Inferior parietal cortex (tissue), 1 donor: ENCODE data around the gene ADSL.
"Not testable (repeated sequence)": the region's sequence is repeated elsewhere in the genome, so short reads cannot be mapped to it uniquely, and the experiment has no call there.

Experiments
- DNase-seq: peaks from one replicate; pipeline ENCODE4 v3.0.0-alpha.2; 2016; ENCODE audit errors: extremely low spot score

The ADSL gene

GRCh38 chr22:40368016-40368415, 21.7 kb downstream of the ADSL start:
- DNase-seq = no peak

DNA sequence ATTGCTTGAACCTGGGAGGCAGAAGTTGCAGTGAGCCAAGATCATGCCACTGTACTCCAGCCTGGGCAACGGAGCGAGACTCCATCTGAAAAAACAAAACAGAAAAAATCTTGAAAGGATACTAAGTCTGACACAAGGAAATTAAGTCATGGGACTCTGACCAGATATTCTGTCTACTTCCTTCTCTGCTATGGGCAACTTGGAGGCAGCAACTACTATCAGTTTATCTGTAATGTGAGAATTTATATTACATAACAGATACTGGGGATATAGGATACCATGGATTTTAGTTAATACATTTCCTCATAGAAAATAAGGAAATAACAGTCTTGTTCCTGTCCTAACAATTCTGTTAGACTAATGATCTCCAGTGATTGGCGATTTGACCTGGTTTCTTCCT, 22.5 kb downstream of the ADSL start:
- DNase-seq = no peak

DNA sequence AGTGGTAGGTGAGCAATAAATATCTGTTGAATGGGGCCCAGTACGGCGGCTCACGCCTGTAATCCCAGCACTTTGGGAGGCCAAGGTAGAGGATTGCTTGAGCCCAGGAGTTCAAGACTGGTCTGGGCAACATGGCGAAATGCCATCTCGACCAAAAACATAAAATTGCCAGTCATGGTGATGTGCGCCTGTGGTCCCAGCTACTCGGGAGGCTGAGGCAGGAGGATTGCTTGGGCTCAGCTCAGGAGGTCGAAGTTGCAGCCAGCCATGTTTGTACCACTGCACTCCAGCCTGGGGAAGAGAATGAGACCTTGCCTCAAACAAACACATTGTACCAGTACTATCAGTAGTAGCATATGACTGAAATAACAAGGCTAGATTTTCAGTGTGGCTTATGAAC, 28.3 kb downstream of the ADSL start:
- DNase-seq = no peak

- DNase-seq = no peak
These were observed 29.8 kb downstream of the ADSL start for GRCh38 chr22:40376149-40376548.

DNA sequence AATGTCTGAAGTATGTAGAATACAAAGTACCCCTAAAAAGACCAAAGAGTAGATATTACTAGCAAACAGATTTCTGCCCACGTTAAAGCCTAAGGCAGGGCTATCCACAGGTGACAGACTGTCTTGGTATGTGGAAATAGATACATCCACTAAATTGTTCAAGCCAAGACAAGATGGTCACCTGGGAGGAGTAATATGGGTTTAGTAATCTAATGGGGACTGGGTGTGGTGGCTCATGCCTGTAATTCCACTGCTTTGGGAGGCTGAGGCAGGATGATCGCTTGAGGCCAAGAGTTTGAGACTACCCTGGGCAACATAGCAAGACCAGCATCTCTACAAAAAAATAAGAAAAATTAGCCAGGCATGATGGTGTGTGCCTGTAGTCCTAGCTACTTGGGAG, 31.6 kb downstream of the ADSL start:
- no peak for DNase-seq

- DNase-seq = not testable (repeated sequence)
These were observed 32.1 kb downstream of the ADSL start for GRCh38 chr22:40378448-40378847.

GRCh38 chr22:40381461-40381860, 35.2 kb downstream of the ADSL start:
- DNase-seq = no peak

GRCh38 chr22:40383905-40384304, 37.6 kb downstream of the ADSL start:
- no peak for DNase-seq

DNA sequence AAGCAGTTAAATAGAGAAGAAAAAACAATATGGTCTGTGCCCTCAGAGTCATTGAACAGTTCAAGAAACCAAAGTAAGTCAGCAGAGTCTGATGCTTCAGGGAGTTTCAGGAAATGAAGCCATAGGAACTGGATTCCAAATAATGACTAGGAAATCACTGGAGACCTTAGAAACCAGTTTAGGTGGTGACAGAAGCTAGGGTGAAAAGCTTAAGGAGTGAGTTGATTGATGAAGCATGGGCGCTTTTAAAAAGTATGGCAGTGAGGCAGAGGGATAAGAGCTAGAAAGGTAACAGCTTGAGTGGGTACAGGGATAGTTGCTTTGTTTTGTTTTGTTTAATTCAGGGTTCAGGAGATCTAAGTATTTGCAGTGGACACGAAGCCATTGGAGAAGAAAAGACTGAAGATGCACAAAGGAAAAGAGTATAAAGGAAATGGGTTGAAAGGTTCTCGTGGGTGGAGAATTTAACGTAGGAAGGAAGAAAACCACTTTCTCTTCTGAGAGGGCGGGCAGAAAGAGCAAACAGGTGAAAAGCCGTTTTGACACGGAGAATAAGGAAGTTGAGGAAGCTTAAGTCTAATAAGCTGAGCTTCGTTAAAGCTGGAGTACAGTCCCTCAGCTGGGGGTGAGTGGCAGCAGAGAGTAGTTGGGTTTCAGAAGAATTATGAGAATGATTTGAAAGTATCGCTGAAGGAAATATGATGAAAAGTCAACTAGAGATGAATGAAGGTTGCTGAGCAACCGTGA, 38.9 kb downstream of the ADSL start:
- no peak for DNase-seq

DNA sequence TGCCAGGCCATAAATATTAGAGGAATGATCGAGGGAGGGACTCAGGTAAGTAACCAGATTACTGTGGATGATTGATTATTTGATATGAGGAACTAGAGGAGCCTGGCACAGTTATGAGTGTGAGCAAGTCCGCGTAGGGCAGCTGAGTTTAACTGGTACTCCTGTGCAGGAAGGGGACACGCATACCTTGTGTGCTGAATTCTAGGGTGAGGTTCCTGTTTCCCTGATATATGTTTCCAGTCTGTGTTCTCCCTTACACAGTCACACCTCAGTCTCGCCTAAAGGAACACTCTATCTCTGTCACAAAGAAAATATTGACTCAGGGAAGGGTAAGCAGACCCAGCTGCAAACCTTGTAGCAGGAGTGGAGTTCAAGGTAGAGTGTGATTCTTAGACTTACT, 41.4 kb downstream of the ADSL start:
- DNase-seq = no peak

- no peak for DNase-seq
These were observed 41.9 kb downstream of the ADSL start for GRCh38 chr22:40388231-40388630.

- no peak for DNase-seq
These were observed 45.1 kb downstream of the ADSL start for GRCh38 chr22:40391417-40391816.

DNA sequence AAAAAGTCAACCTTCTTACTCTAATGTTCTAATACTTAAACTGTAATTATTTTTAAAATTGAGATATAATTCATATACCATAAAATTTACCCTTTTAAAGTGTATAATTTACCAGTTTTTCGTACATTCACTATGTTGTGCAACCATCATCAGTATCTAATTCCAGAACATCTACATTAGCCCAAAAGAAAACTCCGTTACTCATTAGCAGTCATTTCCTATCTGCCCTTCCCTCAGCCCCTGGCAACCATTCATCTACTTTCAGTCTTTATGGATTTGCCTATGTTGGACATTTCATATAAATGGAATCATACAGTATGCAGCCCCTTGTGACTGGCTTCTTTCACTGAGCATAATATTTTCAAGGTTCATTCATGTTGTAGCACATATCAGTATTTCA, 46.3 kb downstream of the ADSL start:
- no peak for DNase-seq

GRCh38 chr22:40394607-40395006, 48.3 kb downstream of the ADSL start:
- DNase-seq = no peak

- no peak for DNase-seq
These were observed 49.3 kb downstream of the ADSL start for GRCh38 chr22:40395607-40396006.

- no peak for DNase-seq
These were observed 50.6 kb downstream of the ADSL start for GRCh38 chr22:40396882-40397281.

DNA sequence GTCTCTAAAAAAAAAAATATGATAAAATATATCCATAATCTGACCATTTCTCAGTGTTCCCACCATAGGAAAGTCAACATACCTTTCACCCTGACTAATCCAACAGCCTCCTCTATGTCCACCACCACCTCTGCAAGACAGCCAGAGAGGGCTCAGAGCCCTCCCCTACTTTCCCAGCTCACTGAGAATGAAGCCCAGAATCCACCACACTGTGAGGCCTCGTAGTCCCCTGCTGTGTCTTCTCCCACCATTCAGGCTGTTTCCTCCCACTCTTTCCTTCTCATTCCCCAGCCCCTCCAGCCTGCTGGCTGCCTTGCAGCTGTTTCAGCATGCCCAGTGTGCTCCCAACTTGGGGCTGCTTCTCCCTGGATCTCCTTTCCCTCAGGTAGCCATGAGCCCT, 51.1 kb downstream of the ADSL start:
- DNase-seq = no peak

GRCh38 chr22:40399621-40400020, 53.3 kb downstream of the ADSL start:
- no peak for DNase-seq

- DNase-seq = no peak
These were observed 53.9 kb downstream of the ADSL start for GRCh38 chr22:40400159-40400558.

GRCh38 chr22:40401532-40401931, 55.2 kb downstream of the ADSL start:
- DNase-seq = no peak

GRCh38 chr22:40401981-40402406, 55.7 kb downstream of the ADSL start:
- no peak for DNase-seq

- DNase-seq = no peak
These were observed 56.8 kb downstream of the ADSL start for GRCh38 chr22:40403141-40403540.

DNA sequence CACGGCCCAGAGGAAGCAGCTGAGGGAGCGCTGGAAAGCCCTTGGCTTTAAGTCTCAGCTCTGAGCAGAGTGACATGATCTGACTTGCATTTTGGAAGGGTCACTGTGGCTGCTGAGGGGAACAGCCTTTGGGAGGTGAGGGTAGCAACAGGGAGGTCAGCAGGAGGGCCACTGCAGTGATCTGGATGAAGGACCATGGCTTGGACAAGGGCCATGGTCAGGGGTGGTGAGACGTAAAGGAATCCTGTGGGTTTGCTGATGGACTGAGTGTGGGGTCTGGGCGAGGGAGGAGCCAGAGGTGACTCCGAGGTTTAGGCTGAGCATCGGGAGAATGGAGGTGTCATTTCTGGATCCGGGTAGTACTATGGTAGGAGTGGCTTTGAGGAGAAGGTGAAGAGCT, 57.4 kb downstream of the ADSL start:
- DNase-seq = no peak
